WTC11 (cell line): ENCODE data around the gene NAV2. TPM values are rescaled to one million over a fixed set of nuclear protein-coding genes. Genes with fewer than 3 reads are reported as not detected.

Source experiments
- ATAC-seq: fragments of 200-7000 bp; cut with Tn5 transposase; 2 replicates; pipeline ENCODE4 v1.10.0; 2021; ENCODE audit warnings: mild to moderate bottlenecking, moderate library complexity
- CTCF ChIA-PET: fragments of 300-600 bp; sonication (Branson Sonifier 250); formaldehyde crosslinking; loops from one replicate; lab custom pipeline; 2021; ENCODE audit warnings: antibody characterized with exemption; lab: Charles Lee
- POLR2A ChIA-PET: fragments of 350-600 bp; sonication (Branson Sonifier 250); formaldehyde crosslinking; loops from one replicate; lab custom pipeline; 2021; ENCODE audit warnings: antibody characterized with exemption; lab: Charles Lee
- DNase-seq: peaks from one replicate; pipeline ENCODE4 v3.0.0; 2021; ENCODE audit warnings: low spot score
- H3K27ac Mint-ChIP-seq: 2 replicates; pipeline ENCODE4 v1.8.0; 2021; ENCODE audit warnings: mixed read lengths
- H3K27me3 Mint-ChIP-seq: 2 replicates; pipeline ENCODE4 v1.8.0; 2021; ENCODE audit warnings: low read depth, mild to moderate bottlenecking, moderate library complexity, mixed read lengths
- H3K36me3 Mint-ChIP-seq: 2 replicates; pipeline ENCODE4 v1.8.0; 2021; ENCODE audit warnings: mixed read lengths
- H3K4me1 Mint-ChIP-seq: 2 replicates; pipeline ENCODE4 v1.8.0; 2022; ENCODE audit warnings: mixed read lengths
- H3K4me3 Mint-ChIP-seq: 2 replicates; pipeline ENCODE4 v1.8.0; 2021; ENCODE audit warnings: mild to moderate bottlenecking, moderate library complexity, mixed read lengths
- H3K9me3 Mint-ChIP-seq: 2 replicates; pipeline ENCODE4 v1.8.0; 2021; ENCODE audit warnings: mixed read lengths
- ATF1 ChIP-seq: sonication (generic); formaldehyde crosslinking; IDR thresholded peaks from 2 replicates; pipeline ENCODE4 v1.8.1; 2023; ENCODE audit warnings: mild to moderate bottlenecking, moderate library complexity, missing genetic modification reagents
- CREB1 ChIP-seq: sonication (generic); formaldehyde crosslinking; IDR thresholded peaks from 2 replicates; pipeline ENCODE4 v1.8.0; 2023; ENCODE audit warnings: mild to moderate bottlenecking, missing genetic modification reagents
- ELF4 ChIP-seq: sonication (generic); formaldehyde crosslinking; IDR thresholded peaks from 2 replicates; pipeline ENCODE4 v1.8.1; 2022; ENCODE audit warnings: low read depth, mild to moderate bottlenecking, moderate library complexity, missing genetic modification reagents
- GABPB1 ChIP-seq: sonication (generic); formaldehyde crosslinking; IDR thresholded peaks from 2 replicates; pipeline ENCODE4 v1.8.1; 2023; ENCODE audit warnings: mild to moderate bottlenecking, missing genetic modification reagents
- IRF2 ChIP-seq: sonication (generic); formaldehyde crosslinking; IDR thresholded peaks from 2 replicates; pipeline ENCODE4 v1.8.0; 2022; ENCODE audit warnings: low read depth, missing genetic modification reagents, borderline replicate concordance
- MXD4 ChIP-seq: fragments of 250-450 bp; sonication (Bioruptor Pico); IDR thresholded peaks from 2 replicates; pipeline ENCODE4 v1.8.0; 2021; ENCODE audit warnings: mild to moderate bottlenecking, moderate library complexity, borderline replicate concordance
- MYBL2 ChIP-seq: sonication (generic); formaldehyde crosslinking; IDR thresholded peaks from 2 replicates; pipeline ENCODE4 v1.8.1; 2023; ENCODE audit warnings: mild to moderate bottlenecking, moderate library complexity, missing genetic modification reagents
- NFATC4 ChIP-seq: fragments of 250-450 bp; sonication (Bioruptor Pico); IDR thresholded peaks from 2 replicates; pipeline ENCODE4 v1.9.0; 2021; ENCODE audit warnings: mild to moderate bottlenecking
- NR1H2 ChIP-seq: sonication (generic); formaldehyde crosslinking; IDR thresholded peaks from 2 replicates; pipeline ENCODE4 v1.9.0; 2021; ENCODE audit warnings: mild to moderate bottlenecking, moderate library complexity, missing genetic modification reagents
- PRRX2 ChIP-seq: fragments of 250-450 bp; sonication (Bioruptor Pico); IDR thresholded peaks from 2 replicates; pipeline ENCODE4 v1.8.0; 2021; ENCODE audit warnings: mild to moderate bottlenecking
- RELA ChIP-seq: sonication (generic); formaldehyde crosslinking; IDR thresholded peaks from 2 replicates; pipeline ENCODE4 v1.8.1; 2022; ENCODE audit warnings: missing genetic modification reagents, mild to moderate bottlenecking, borderline replicate concordance
- RORB ChIP-seq: fragments of 250-450 bp; sonication (Bioruptor Pico); IDR thresholded peaks from 2 replicates; pipeline ENCODE4 v1.9.0; 2021; ENCODE audit warnings: mild to moderate bottlenecking
- SMAD3 ChIP-seq: sonication (generic); formaldehyde crosslinking; IDR thresholded peaks from 2 replicates; pipeline ENCODE4 v1.8.0; 2022; ENCODE audit warnings: missing genetic modification reagents, mild to moderate bottlenecking, borderline replicate concordance
- SOX15 ChIP-seq: fragments of 250-450 bp; sonication (Bioruptor Pico); IDR thresholded peaks from 2 replicates; pipeline ENCODE4 v1.9.0; 2021; ENCODE audit warnings: mild to moderate bottlenecking
- TEAD1 ChIP-seq: sonication (generic); formaldehyde crosslinking; IDR thresholded peaks from 2 replicates; pipeline ENCODE4 v1.8.0; 2022; ENCODE audit warnings: mild to moderate bottlenecking, missing genetic modification reagents
- ZNF121 ChIP-seq: sonication (generic); formaldehyde crosslinking; IDR thresholded peaks from 2 replicates; pipeline ENCODE4 v1.8.0; 2023; ENCODE audit warnings: missing genetic modification reagents
- ZNF138 ChIP-seq: sonication (generic); formaldehyde crosslinking; conservative IDR thresholded peaks from 2 replicates; pipeline ENCODE4 v1.8.1; 2022; ENCODE audit warnings: mild to moderate bottlenecking, moderate library complexity, missing genetic modification reagents
- ZNF281 ChIP-seq: sonication (generic); formaldehyde crosslinking; IDR thresholded peaks from 2 replicates; pipeline ENCODE4 v1.8.0; 2023; ENCODE audit warnings: mild to moderate bottlenecking, missing genetic modification reagents
- ZNF396 ChIP-seq: fragments of 250-450 bp; sonication (Bioruptor Pico); IDR thresholded peaks from 2 replicates; pipeline ENCODE4 v1.8.0; 2021; ENCODE audit warnings: mild to moderate bottlenecking, moderate library complexity, borderline replicate concordance
- ZNF423 ChIP-seq: fragments of 250-450 bp; sonication (Bioruptor Pico); IDR thresholded peaks from 2 replicates; pipeline ENCODE4 v2.1.2; 2022; ENCODE audit warnings: mild to moderate bottlenecking, moderate library complexity
- ZNF425 ChIP-seq: fragments of 250-450 bp; sonication (Bioruptor Pico); conservative IDR thresholded peaks from 2 replicates; pipeline ENCODE4 v1.9.0; 2021; ENCODE audit warnings: mild to moderate bottlenecking
- ZNF512 ChIP-seq: sonication (generic); formaldehyde crosslinking; IDR thresholded peaks from 2 replicates; pipeline ENCODE4 v1.8.1; 2022; ENCODE audit warnings: missing genetic modification reagents, borderline replicate concordance
- total RNA-seq: library from RNA; stranded (reverse); gene quantifications from 3 replicates; pipeline ENCODE4 v1.2.3, GENCODE V29; 2021
- TF ChIP-seq, protein P1 (sequence below): sonication (generic); formaldehyde crosslinking; conservative IDR thresholded peaks from 2 replicates; pipeline ENCODE4 v1.8.1; 2023; ENCODE audit warnings: mild to moderate bottlenecking, low read depth, missing genetic modification reagents, moderate library complexity
- TF ChIP-seq, protein P2 (sequence below): sonication (generic); formaldehyde crosslinking; IDR thresholded peaks from 2 replicates; pipeline ENCODE4 v1.8.1; 2023; ENCODE audit warnings: mild to moderate bottlenecking, missing genetic modification reagents, moderate library complexity

The NAV2 gene
- total RNA-seq, 1 experiment from 2014 or later: 42.8 TPM

DNA sequence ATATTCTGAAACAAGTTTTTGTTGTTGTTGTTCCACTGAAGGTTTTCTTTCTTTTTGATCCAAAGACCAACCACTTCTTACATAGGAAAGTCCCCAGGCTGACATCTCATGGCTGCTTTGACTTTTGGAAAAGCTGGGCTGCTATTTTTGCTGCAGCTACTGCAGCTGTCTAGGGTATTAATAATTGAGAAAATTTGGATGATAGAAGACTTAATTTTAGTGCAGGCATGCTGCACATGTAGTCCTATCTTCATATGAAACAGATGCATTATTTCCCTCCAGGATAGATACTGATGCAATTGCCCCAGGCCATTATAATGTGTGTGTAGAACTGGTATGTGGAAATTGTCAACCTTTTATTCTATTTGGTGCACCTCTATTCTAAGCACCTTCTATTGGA, 131.4 kb downstream of the NAV2 start (continued):
- TF ChIP-seq, protein P1, sequence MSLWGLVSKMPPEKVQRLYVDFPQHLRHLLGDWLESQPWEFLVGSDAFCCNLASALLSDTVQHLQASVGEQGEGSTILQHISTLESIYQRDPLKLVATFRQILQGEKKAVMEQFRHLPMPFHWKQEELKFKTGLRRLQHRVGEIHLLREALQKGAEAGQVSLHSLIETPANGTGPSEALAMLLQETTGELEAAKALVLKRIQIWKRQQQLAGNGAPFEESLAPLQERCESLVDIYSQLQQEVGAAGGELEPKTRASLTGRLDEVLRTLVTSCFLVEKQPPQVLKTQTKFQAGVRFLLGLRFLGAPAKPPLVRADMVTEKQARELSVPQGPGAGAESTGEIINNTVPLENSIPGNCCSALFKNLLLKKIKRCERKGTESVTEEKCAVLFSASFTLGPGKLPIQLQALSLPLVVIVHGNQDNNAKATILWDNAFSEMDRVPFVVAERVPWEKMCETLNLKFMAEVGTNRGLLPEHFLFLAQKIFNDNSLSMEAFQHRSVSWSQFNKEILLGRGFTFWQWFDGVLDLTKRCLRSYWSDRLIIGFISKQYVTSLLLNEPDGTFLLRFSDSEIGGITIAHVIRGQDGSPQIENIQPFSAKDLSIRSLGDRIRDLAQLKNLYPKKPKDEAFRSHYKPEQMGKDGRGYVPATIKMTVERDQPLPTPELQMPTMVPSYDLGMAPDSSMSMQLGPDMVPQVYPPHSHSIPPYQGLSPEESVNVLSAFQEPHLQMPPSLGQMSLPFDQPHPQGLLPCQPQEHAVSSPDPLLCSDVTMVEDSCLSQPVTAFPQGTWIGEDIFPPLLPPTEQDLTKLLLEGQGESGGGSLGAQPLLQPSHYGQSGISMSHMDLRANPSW (CRISPR knock-in tag): no peak
- TF ChIP-seq GABPB1 (no peak), ZNF425 (no peak), NFATC4 (no peak), IRF2 (CRISPR knock-in tag) (no peak), SOX15 (CRISPR knock-in tag) (no peak), SMAD3 (CRISPR knock-in tag) (no peak), RORB (CRISPR knock-in tag) (no peak), ATF1 (no peak), ZNF121 (CRISPR knock-in tag) (no peak), TEAD1 (CRISPR knock-in tag) (no peak), NR1H2 (no peak)
- TF ChIP-seq, protein P2, sequence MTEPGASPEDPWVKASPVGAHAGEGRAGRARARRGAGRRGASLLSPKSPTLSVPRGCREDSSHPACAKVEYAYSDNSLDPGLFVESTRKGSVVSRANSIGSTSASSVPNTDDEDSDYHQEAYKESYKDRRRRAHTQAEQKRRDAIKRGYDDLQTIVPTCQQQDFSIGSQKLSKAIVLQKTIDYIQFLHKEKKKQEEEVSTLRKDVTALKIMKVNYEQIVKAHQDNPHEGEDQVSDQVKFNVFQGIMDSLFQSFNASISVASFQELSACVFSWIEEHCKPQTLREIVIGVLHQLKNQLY: no peak

DNA sequence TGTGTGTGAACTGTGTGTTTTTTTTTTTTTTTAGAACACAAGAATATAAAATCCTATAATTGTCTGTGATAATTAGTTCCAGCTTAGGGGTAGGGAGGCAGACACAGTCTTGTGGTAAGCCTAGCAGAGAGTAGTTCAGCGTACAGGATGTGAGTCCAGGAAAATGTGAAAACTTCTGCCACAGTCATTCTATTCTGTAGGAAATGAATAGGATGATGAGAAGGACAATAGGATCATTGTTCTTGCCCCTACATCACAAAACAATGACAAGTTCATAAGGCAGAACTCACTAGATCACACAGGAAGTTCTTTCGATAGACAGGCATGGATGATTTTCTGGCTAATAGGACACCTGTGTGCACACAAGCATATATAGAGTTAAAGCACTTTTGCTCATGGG, 132.2 kb downstream of the NAV2 start:
- no peak overlapping the region for H3K27ac Mint-ChIP-seq
- peaks cover 24% of the 10 kb centered on the region for H3K36me3 Mint-ChIP-seq
- ATAC-seq (no peak), DNase-seq (no peak)
- no peaks in the 10 kb centered on the region for H3K27me3 Mint-ChIP-seq
- CTCF ChIA-PET: no interaction called here
- POLR2A ChIA-PET: no interaction called here
- H3K4me3 Mint-ChIP-seq: no peak overlapping the region
- no peaks in the 10 kb centered on the region for H3K9me3 Mint-ChIP-seq
- no peak for TF ChIP-seq ZNF138 (CRISPR knock-in tag)
- no peak for TF ChIP-seq PRRX2 (CRISPR knock-in tag)
- no peak for TF ChIP-seq ZNF396
- TF ChIP-seq MXD4 (CRISPR knock-in tag): no peak
- TF ChIP-seq RELA: no peak
- no peak for TF ChIP-seq MYBL2 (CRISPR knock-in tag)
- TF ChIP-seq, all 79 proteins: peak for 0
- peaks cover 34% of the 10 kb centered on the region for H3K4me1 Mint-ChIP-seq

DNA sequence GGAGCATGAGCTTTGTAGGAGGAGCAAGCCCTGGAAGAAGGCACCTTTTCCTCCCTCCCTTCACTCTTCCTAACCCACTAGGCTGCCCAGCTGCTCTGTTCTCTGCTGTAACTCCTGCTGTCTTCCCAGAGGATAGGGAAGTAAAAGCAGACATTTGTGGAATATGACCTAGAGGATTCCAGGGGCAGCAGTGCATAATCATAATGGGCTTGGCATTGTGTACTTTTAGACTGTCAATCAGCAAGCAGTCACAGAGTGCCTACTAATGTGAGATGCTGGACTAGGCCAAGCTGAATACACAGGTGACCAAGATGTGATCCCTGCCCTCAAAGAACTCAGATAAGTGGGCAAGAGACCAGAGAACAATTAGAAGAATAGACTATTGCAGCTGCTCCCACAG, 133.0 kb downstream of the NAV2 start:
- Mint-ChIP-seq H3K9me3 (no peaks in the 10 kb centered on the region), H3K27ac (no peak overlapping the region), H3K36me3 (peaks cover 27% of the 10 kb centered on the region), H3K4me1 (peaks cover 38% of the 10 kb centered on the region), H3K4me3 (no peak overlapping the region), H3K27me3 (no peaks in the 10 kb centered on the region)
- DNase-seq: no peak
- CTCF ChIA-PET: no interaction called here
- POLR2A ChIA-PET: no interaction called here
- no peak for ATAC-seq
- no peak for TF ChIP-seq ZNF512 (CRISPR knock-in tag)
- no peak for TF ChIP-seq SMAD3 (CRISPR knock-in tag)
- no peak for TF ChIP-seq ELF4
- TF ChIP-seq PRRX2 (CRISPR knock-in tag): no peak
- no peak for TF ChIP-seq CREB1 (CRISPR knock-in tag)
- no peak for TF ChIP-seq TEAD1 (CRISPR knock-in tag)
- TF ChIP-seq ZNF423 (CRISPR knock-in tag): no peak
- TF ChIP-seq ZNF281 (CRISPR knock-in tag): no peak
